ENCODE results near the gene CACNA2D2. TPM values are rescaled to one million over a fixed set of nuclear protein-coding genes. Genes with fewer than 3 reads are reported as not detected.

CACNA2D2 gene
- total RNA-seq, 1 donor from 2014 or later = 0.40 TPM

DNA sequence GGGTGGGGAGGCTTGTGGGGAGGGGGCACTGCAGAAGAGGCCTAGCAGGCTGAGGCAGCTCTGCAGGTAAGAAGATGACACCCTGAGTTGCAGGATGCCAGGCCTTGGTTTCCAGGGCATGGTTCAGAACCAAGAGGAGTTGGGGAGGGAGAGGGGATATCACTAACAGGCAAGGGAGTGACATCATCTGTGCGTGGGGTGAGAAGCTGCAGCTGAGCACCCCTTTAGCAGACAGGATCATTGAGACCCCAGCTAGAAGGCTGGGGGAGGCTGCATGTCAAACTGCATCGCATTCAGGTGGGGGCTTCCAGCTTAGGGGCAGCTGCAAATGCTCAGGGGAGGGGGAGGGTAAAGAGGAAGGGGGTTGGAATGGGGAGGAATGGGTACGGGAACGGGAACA, 23.0 kb downstream of the CACNA2D2 start:
- H3K4me1 Mint-ChIP-seq (ENCODE audit: low read depth) = no peaks in the 10 kb centered on the region
- no peak overlapping the region for H3K4me3 Mint-ChIP-seq (ENCODE audit: unreplicated experiment)

DNA sequence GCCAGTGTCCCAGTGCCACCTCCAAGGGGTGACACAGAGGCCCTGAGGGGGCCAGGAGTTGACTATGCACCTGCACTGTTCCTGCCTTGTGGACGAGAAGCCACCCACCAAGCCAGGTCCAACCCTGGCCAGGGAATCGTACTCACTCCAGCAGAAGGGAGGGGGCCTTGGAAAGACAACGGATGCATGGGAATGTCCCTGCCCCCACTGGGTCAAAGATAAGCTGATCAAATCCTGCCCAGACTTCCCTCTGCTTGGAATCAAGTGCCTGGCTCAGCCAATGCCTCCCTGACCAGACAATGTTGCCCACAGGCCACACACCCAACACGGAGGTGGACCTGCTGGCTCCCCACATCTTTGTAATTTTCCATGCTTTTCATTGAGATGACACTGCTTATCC, 23.9 kb downstream of the CACNA2D2 start:
- H3K27ac Mint-ChIP-seq (ENCODE audit: unreplicated experiment) = no peak overlapping the region
- H3K4me1 Mint-ChIP-seq (ENCODE audit: low read depth) = peaks cover 4% of the 10 kb centered on the region
- H3K9me3 Mint-ChIP-seq (ENCODE audit: low read depth) = peaks cover 9% of the 10 kb centered on the region
- H3K27me3 Mint-ChIP-seq (ENCODE audit: low read depth) = peaks cover 11% of the 10 kb centered on the region
- H3K4me3 Mint-ChIP-seq (ENCODE audit: unreplicated experiment) = no peak overlapping the region
- DNase-seq (ENCODE audit: low spot score) = no peak
- peaks cover 1% of the 10 kb centered on the region for H3K36me3 Mint-ChIP-seq (ENCODE audit: low read depth)
- TF ChIP-seq, protein P1, sequence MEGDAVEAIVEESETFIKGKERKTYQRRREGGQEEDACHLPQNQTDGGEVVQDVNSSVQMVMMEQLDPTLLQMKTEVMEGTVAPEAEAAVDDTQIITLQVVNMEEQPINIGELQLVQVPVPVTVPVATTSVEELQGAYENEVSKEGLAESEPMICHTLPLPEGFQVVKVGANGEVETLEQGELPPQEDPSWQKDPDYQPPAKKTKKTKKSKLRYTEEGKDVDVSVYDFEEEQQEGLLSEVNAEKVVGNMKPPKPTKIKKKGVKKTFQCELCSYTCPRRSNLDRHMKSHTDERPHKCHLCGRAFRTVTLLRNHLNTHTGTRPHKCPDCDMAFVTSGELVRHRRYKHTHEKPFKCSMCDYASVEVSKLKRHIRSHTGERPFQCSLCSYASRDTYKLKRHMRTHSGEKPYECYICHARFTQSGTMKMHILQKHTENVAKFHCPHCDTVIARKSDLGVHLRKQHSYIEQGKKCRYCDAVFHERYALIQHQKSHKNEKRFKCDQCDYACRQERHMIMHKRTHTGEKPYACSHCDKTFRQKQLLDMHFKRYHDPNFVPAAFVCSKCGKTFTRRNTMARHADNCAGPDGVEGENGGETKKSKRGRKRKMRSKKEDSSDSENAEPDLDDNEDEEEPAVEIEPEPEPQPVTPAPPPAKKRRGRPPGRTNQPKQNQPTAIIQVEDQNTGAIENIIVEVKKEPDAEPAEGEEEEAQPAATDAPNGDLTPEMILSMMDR (IDR thresholded peaks at IDR 0.05) = no peak

More for the DNA sequence above, 23.0 kb downstream of the CACNA2D2 start:
- no peak overlapping the region for H3K27ac Mint-ChIP-seq (ENCODE audit: unreplicated experiment)
- no peak for DNase-seq (ENCODE audit: low spot score)
- H3K27me3 Mint-ChIP-seq (ENCODE audit: low read depth) = peaks cover 11% of the 10 kb centered on the region
- H3K9me3 Mint-ChIP-seq (ENCODE audit: low read depth) = peaks cover 9% of the 10 kb centered on the region
- TF ChIP-seq, protein P1 (IDR thresholded peaks at IDR 0.05) = no peak
- H3K36me3 Mint-ChIP-seq (ENCODE audit: low read depth) = peaks cover 1% of the 10 kb centered on the region

DNA sequence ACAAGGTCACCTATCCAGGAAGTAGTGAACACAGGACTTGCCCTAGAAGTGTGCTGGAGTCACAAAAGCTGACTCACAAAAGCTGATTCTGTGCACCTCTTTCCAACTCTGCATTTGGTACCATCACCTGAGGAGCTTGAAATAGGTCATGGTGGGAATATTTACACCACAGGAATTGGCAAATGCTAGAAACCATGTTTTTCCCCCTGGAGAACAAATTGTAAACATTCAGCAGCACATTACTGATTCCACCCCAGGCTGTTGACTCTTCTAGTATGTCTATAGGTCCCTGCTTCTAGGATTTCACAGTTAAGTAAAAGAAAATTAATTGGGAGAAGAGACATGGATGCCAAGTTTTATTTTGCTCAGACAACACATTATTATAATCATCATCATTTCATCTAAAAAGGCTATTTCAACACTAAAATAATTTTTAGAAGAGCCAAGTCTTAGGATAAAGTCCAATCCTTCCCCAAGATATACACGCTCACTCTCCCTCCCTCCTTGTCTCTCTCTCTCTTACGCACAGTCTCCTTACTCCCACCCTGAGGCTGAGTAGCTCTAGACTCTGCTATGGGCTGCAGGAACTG, 24.7 kb downstream of the CACNA2D2 start:
- H3K36me3 Mint-ChIP-seq (ENCODE audit: low read depth) = peaks cover 1% of the 10 kb centered on the region

DNA sequence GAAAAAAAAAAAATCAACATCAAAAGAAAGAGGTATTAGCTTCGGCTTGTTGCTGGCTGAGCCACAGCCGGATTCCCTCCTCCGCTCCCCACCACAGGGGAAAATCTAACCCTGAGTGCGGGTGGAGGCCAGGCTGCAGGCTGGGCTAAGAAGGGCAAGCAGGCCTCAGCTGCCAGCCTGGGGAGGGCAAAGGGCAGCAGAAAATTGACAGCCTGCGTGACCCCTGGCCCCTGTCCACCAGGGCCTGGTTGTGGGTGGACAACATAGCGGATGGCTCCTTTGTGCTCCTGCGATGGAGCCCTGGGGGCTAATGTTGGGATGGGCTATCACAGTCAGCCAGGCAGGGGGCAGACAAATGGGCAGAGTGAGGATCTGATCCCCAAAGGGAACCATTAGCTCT, 25.4 kb downstream of the CACNA2D2 start:
- Mint-ChIP-seq H3K36me3 (ENCODE audit: low read depth) (peaks cover 1% of the 10 kb centered on the region), H3K27me3 (ENCODE audit: low read depth) (peaks cover 14% of the 10 kb centered on the region), H3K4me3 (ENCODE audit: unreplicated experiment) (no peak overlapping the region), H3K4me1 (ENCODE audit: low read depth) (peaks cover 4% of the 10 kb centered on the region), H3K9me3 (ENCODE audit: low read depth) (peaks cover 9% of the 10 kb centered on the region), H3K27ac (ENCODE audit: unreplicated experiment) (no peak overlapping the region)
- DNase-seq (ENCODE audit: low spot score) = no peak
- TF ChIP-seq, protein P1 (IDR thresholded peaks at IDR 0.05) = no peak

More for the DNA sequence above, 24.7 kb downstream of the CACNA2D2 start:
- H3K27me3 Mint-ChIP-seq (ENCODE audit: low read depth) = peaks cover 14% of the 10 kb centered on the region
- no peak overlapping the region for H3K4me3 Mint-ChIP-seq (ENCODE audit: unreplicated experiment)
- H3K4me1 Mint-ChIP-seq (ENCODE audit: low read depth) = peaks cover 4% of the 10 kb centered on the region
- TF ChIP-seq, protein P1 (IDR thresholded peaks at IDR 0.05) = no peak
- peaks cover 9% of the 10 kb centered on the region for H3K9me3 Mint-ChIP-seq (ENCODE audit: low read depth)
- no peak overlapping the region for H3K27ac Mint-ChIP-seq (ENCODE audit: unreplicated experiment)
- no peak for DNase-seq (ENCODE audit: low spot score)

DNA sequence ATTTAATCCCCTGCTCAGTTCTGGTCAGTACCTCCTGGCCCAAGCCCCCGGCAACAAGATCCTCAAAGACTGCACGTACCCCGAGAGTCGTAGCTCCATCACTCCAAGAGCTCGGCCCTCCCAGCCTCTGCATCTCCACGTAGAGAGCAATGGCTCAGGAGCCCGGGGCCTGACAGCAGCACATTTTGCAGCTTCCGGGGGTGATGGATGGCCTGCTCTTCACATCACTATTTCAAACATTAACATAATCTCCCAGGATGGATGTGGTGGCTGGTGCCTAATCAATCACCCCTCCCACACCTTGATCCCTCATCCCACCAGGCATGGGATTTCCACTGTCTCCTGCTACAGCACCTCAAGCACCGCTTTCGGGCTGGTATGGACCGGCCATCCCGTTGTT, 28.1 kb downstream of the CACNA2D2 start:
- Mint-ChIP-seq H3K9me3 (ENCODE audit: low read depth) (peaks cover 9% of the 10 kb centered on the region), H3K36me3 (ENCODE audit: low read depth) (peaks cover 1% of the 10 kb centered on the region)

More for the DNA sequence above, 28.1 kb downstream of the CACNA2D2 start:
- Mint-ChIP-seq H3K4me3 (ENCODE audit: unreplicated experiment) (no peak overlapping the region), H3K27me3 (ENCODE audit: low read depth) (peaks cover 11% of the 10 kb centered on the region), H3K4me1 (ENCODE audit: low read depth) (peaks cover 4% of the 10 kb centered on the region), H3K27ac (ENCODE audit: unreplicated experiment) (no peak overlapping the region)
- DNase-seq (ENCODE audit: low spot score) = no peak
- TF ChIP-seq, protein P1 (IDR thresholded peaks at IDR 0.05) = no peak

Measured in chondrocyte (in vitro differentiated cells).